ENCODE measurements around the gene ZFP64. TPM values are rescaled to one million over a fixed set of nuclear protein-coding genes. Genes with fewer than 3 reads are reported as not detected.

Gene ZFP64
- total RNA-seq, 1 experiment from 2014 or later: 16.0 TPM

DNA sequence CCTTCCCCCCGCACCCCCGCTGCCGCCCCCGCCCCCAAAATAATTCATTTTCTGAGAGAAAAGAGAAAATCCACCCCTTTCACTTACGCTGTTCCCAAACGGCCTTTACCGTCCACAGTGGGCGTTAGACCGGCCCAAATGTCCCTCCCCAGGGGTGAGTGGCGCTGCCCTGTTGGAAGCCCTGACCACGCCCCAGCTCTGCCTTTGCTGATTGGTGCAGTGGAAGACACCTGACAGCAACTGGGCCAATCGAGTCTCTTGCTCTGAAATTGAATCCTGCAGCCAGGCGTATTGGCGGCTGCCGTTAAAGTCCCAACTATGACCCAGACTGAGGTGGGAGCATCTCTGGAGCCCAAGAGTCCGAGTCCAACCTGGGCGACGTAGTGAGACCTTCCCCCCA is 15.7 kb downstream of the ZFP64 start:
- CTCF ChIA-PET: no interaction called here
- no peak overlapping the region for H3K9ac ChIP-seq (ENCODE audit: low read length)

More for the DNA sequence above, 15.7 kb downstream of the ZFP64 start:
- ChIA-PET RAD21 (ENCODE audit: low non-redundant PET in 1 of 2, low total read pairs in 2 of 2, uncharacterized antibody in 2 of 2, unreplicated experiment in 2 of 2) (no interaction called here), POLR2A (no interaction called here)
- intact Hi-C loops (cut with micrococcal nuclease): no loop called here
- Histone ChIP-seq H3K36me3 (ENCODE audit: control insufficient read depth in 1 of 2, insufficient read depth in 2 of 2, low read length in 2 of 2) (no peaks in the 10 kb centered on the region), H3K27ac (ENCODE audit: low read depth, low read length) (no peak overlapping the region), H3K4me3 (replicated peaks in 1 of 2; ENCODE audit: low read depth in 1 of 2, low read length in 2 of 2) (no peak overlapping the region), H3K79me2 (ENCODE audit: insufficient read depth, low read length) (no peaks in the 10 kb centered on the region), H2AFZ (ENCODE audit: low read depth, low read length, poor library complexity, severe bottlenecking) (no peak overlapping the region), H4K20me1 (ENCODE audit: insufficient read depth) (no peaks in the 10 kb centered on the region), H3K27me3 (ENCODE audit: insufficient read depth, low read length) (no peaks in the 10 kb centered on the region), H3K4me1 (ENCODE audit: control insufficient read depth in 1 of 2, insufficient read depth in 2 of 2, low read length in 2 of 2) (no peaks in the 10 kb centered on the region), H3K4me2 (ENCODE audit: low read length) (no peak overlapping the region), H3K9me2 (ENCODE audit: insufficient read depth) (no peaks in the 10 kb centered on the region), H3K9me3 (ENCODE audit: control insufficient read depth in 1 of 2, insufficient read depth in 1 of 2, low read depth in 1 of 2, low read length in 2 of 2) (no peaks in the 10 kb centered on the region)
- ATAC-seq: no peak
- no TSS peak for BruUV-seq (replicated peaks)
- DNase-seq (ENCODE audit: low read depth, low spot score): no peak
- no peak for TF ChIP-seq ELF1 (IDR thresholded peaks at IDR 0.05; ENCODE audit: borderline replicate concordance, low read depth)
- TF ChIP-seq ATF3 (IDR thresholded peaks at IDR 0.05): no peak
- no peak for TF ChIP-seq SP1 (IDR thresholded peaks at IDR 0.05; ENCODE audit: low read depth)
- no peak for TF ChIP-seq TCF7L2 (IDR thresholded peaks at IDR 0.05; ENCODE audit: borderline replicate concordance, extremely low read depth, insufficient read depth, insufficient read length)
- TF ChIP-seq POLR2AphosphoS5 (IDR thresholded peaks at IDR 0.05; ENCODE audit: low read depth, low read length): no peak
- no peak for TF ChIP-seq EZH2phosphoT487 (IDR thresholded peaks at IDR 0.05; ENCODE audit: borderline replicate concordance)
- no peak for TF ChIP-seq EZH2 (IDR thresholded peaks at IDR 0.05)
- no peak for TF ChIP-seq POLR2A (IDR thresholded peaks at IDR 0.05; ENCODE audit: borderline replicate concordance, extremely low read depth, insufficient read depth, insufficient read length)
- no peak for TF ChIP-seq ZBTB33 (IDR thresholded peaks at IDR 0.05; ENCODE audit: extremely low read depth, insufficient replicate concordance, low read length)
- no peak for TF ChIP-seq SIN3A (IDR thresholded peaks at IDR 0.05; ENCODE audit: low read depth)
- TF ChIP-seq SRF (IDR thresholded peaks at IDR 0.05; ENCODE audit: low read depth): no peak
- TF ChIP-seq EGR1 (IDR thresholded peaks at IDR 0.05; ENCODE audit: low read depth): no peak
- TF ChIP-seq ZNF274 (IDR thresholded peaks at IDR 0.05; ENCODE audit: low read depth, low read length): no peak
- no peak for TF ChIP-seq RAD21 (IDR thresholded peaks at IDR 0.05; ENCODE audit: low read depth)
- TF ChIP-seq, protein P1, sequence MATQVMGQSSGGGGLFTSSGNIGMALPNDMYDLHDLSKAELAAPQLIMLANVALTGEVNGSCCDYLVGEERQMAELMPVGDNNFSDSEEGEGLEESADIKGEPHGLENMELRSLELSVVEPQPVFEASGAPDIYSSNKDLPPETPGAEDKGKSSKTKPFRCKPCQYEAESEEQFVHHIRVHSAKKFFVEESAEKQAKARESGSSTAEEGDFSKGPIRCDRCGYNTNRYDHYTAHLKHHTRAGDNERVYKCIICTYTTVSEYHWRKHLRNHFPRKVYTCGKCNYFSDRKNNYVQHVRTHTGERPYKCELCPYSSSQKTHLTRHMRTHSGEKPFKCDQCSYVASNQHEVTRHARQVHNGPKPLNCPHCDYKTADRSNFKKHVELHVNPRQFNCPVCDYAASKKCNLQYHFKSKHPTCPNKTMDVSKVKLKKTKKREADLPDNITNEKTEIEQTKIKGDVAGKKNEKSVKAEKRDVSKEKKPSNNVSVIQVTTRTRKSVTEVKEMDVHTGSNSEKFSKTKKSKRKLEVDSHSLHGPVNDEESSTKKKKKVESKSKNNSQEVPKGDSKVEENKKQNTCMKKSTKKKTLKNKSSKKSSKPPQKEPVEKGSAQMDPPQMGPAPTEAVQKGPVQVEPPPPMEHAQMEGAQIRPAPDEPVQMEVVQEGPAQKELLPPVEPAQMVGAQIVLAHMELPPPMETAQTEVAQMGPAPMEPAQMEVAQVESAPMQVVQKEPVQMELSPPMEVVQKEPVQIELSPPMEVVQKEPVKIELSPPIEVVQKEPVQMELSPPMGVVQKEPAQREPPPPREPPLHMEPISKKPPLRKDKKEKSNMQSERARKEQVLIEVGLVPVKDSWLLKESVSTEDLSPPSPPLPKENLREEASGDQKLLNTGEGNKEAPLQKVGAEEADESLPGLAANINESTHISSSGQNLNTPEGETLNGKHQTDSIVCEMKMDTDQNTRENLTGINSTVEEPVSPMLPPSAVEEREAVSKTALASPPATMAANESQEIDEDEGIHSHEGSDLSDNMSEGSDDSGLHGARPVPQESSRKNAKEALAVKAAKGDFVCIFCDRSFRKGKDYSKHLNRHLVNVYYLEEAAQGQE (IDR thresholded peaks at IDR 0.05; ENCODE audit: low read depth): no peak
- TF ChIP-seq ZFX (IDR thresholded peaks at IDR 0.05): no peak
- TF ChIP-seq FOSL1 (IDR thresholded peaks at IDR 0.05; ENCODE audit: low read depth): no peak

All from HCT116 (cell line).